IPS-15b (cell line): ENCODE results near the gene IMMT.
"Not testable (repeated sequence)": the region's sequence is repeated elsewhere in the genome, so short reads cannot be mapped to it uniquely, and the experiment has no call there.

Experiments used
- H3K27me3 ChIP-seq: one replicate; pipeline ENCODE4 v1.6.1; 2013; ENCODE audit warnings: low read length; ENCODE audit not compliant: control insufficient read depth, insufficient read depth
- H3K36me3 ChIP-seq: one replicate; pipeline ENCODE4 v1.6.1; 2013; ENCODE audit warnings: low read length; ENCODE audit not compliant: control insufficient read depth, insufficient read depth
- H3K4me1 ChIP-seq: one replicate; pipeline ENCODE4 v1.6.1; 2013; ENCODE audit warnings: mild to moderate bottlenecking, low read length; ENCODE audit not compliant: control insufficient read depth, insufficient read depth
- H3K4me3 ChIP-seq: one replicate; pipeline ENCODE4 v1.5.1; 2013; ENCODE audit warnings: low read depth, low read length
- H3K9ac ChIP-seq: one replicate; pipeline ENCODE4 v1.6.1; 2013; ENCODE audit warnings: low read depth, mild to moderate bottlenecking, low read length
- H3K9me3 ChIP-seq: one replicate; pipeline ENCODE4 v1.6.1; 2013; ENCODE audit warnings: mild to moderate bottlenecking, low read length; ENCODE audit not compliant: control insufficient read depth, insufficient read depth

Gene IMMT

DNA sequence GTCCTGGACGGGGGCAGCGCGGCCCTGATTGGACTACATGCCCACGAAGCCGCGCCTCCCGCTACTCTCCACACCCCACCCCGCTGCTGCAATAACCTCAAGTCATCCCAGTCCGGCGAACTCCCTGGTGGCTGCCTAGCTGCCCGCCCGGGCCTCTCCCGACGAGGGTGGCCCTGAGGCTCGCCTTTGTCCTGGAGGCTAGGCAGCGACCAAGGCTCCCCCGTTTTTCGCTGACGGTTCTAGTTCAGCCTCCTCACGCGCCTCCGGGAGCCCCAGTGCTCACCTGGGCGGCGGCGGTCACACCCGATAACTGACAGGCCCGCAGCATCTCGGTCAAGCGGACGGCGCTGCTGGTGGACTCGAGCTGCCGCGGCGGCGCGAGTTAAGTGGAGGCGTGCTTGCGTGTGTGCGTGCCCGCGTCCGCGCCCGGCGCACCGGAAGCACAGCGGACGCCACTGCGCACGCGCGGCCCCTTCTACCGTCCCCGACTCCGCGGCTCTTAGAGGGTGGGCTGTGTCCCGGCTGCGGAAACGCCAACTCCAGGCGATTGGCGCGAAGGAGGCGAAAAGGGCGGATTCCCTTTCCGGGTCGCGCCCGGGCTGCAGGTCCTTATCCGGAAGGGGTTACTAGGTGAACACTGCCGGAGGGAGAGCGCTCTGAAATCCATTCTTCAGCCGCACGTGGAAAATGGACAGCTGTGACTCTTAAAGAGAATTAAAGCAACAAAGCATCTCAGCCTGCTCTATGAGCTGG, at the start of gene IMMT:
Gene IMMT (minus strand): TSS at position 408 of the 753 bp plus-strand sequence. CDS start 80 bp downstream, at position 328.
- Histone ChIP-seq H3K27me3 (no peaks in the 10 kb centered on the region), H3K4me1 (peaks cover 8% of the 10 kb centered on the region), H3K9ac (peak within 1 kb of the TSS; percentile 94), H3K4me3 (peak within 1 kb of the TSS; percentile 99), H3K36me3 (peaks cover 2% of the 10 kb centered on the region), H3K9me3 (no peaks in the 10 kb centered on the region)

DNA sequence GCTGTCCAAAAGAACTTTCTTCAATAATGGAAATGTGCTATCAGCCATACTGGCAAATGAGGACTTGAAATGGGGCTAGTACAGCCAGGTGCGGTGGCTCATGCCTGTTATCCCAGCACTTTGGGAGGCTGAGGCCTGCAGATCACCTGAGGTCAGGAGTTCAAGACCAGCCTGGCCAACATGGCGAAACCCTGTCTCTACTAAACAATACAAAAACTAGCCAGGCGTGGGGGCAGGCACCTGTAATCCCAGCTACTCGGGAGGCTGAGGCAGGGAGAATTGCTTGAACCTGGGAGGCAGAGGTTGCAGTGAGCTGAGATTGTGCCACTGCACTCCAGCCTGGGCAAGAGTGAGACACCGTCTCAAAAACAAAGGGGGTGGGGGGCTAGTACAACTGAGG, 49.5 kb upstream of the IMMT start:
- not testable (repeated sequence) for H3K9ac ChIP-seq, H3K4me3 ChIP-seq, H3K36me3 ChIP-seq, H3K9me3 ChIP-seq, H3K4me1 ChIP-seq, H3K27me3 ChIP-seq

DNA sequence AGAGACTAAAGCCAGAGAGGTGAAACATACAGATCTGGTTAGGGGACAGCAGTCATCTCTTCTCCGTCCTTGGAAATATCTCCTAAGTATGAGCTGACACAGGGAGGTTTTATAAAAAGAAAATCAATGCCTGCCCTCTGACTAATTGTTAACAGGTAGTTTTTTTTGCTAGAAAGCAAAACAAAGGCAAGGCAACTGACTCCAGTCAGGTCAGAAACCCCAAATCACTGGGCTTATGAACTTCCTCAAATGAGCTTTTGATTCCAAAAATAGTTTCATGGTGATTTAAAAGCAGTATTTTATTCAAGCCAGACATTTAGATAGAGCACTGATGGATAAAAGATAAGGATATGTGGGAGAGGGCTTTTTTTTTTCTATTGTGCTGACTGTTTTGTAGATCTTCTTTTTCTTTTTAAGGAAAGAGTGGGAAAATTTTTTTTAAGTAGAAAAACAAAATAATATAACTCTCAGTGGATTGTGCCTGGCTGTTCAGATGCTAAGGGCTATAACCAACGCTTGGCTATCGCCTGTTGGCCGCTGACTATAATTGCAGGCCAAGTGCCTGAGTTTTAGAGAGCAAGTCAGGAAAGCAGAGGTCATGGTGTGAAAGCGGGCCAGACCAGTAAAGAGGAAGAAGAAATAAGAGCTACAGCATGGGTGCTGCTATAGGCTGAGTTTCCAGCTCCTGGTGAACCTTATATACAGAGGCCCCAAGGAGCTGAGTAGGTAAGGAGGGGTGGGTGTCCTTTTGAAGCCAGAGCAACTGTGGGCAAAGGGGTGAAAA, 48.9 kb upstream of the IMMT start:
- Histone ChIP-seq H3K4me1 (no peaks in the 10 kb centered on the region), H3K9ac (no peak overlapping the region), H3K27me3 (no peaks in the 10 kb centered on the region), H3K36me3 (no peaks in the 10 kb centered on the region), H3K9me3 (no peaks in the 10 kb centered on the region), H3K4me3 (no peak overlapping the region)

DNA sequence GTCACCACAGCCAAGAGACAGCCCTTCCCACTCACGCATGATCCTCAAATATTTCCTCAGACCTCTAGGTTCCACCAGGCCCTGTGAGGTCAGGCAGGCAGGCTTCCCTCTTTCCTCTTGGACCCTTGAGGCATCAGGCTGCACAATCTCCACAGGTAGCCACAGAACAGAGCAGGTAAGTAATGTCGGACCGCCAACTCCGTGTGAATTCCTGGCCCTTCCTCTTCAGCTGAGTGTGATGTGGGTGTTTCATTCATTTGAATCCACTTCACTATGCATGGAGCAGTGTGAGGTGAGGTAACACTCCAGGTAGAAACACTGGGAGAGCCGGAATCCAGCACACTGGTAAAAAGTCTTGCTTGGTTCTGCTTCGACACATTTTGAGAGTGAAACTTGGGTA, 48.0 kb upstream of the IMMT start:
- H3K4me3 ChIP-seq: no peak overlapping the region
- no peak overlapping the region for H3K9ac ChIP-seq
- no peaks in the 10 kb centered on the region for H3K27me3 ChIP-seq
- no peaks in the 10 kb centered on the region for H3K9me3 ChIP-seq
- no peaks in the 10 kb centered on the region for H3K36me3 ChIP-seq
- no peaks in the 10 kb centered on the region for H3K4me1 ChIP-seq

DNA sequence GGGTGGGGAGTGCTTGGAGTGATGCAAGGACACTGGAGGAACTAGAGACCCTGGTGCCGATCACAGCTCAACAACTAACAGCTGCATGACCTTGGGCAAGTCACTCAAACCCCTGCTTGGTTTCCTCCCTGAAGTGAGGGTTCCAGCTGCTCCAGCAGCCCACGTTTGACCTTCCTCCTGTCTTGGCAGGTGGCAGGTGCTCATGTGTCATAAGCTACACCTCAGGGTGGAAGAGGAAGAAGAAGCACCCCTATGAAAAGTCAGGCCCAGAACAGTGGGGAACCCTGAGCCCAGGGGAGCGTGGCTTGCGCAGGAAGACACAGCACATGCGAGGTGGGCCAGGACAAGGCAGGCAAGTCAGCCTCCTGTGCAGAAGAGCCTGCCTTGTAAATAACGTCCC, 46.3 kb upstream of the IMMT start:
- Histone ChIP-seq H3K4me3 (no peak overlapping the region), H3K9ac (no peak overlapping the region), H3K27me3 (no peaks in the 10 kb centered on the region), H3K4me1 (no peaks in the 10 kb centered on the region), H3K36me3 (no peaks in the 10 kb centered on the region), H3K9me3 (no peaks in the 10 kb centered on the region)

DNA sequence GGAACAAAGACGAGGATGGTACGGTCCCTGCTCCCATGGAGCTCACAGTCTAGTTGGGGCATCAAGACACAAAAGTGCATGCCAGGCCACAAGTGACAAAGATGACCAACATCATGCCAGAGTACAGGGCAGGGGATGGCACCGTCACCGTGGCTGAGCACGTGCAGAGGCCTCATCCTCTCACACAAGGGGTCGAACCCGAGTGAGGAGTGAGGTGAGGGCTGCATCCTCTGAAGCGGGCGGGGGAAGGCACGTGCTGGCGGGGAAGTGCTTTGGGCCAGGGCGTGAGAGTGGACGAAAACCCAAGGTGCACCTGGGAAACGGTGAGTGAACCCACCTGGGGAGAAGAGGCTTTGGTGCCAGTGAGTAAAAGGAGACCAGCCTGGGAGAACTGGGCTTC, 45.0 kb upstream of the IMMT start:
- no peaks in the 10 kb centered on the region for H3K36me3 ChIP-seq
- no peaks in the 10 kb centered on the region for H3K27me3 ChIP-seq
- H3K9ac ChIP-seq: no peak overlapping the region
- H3K4me3 ChIP-seq: no peak overlapping the region
- no peaks in the 10 kb centered on the region for H3K4me1 ChIP-seq
- H3K9me3 ChIP-seq: no peaks in the 10 kb centered on the region

DNA sequence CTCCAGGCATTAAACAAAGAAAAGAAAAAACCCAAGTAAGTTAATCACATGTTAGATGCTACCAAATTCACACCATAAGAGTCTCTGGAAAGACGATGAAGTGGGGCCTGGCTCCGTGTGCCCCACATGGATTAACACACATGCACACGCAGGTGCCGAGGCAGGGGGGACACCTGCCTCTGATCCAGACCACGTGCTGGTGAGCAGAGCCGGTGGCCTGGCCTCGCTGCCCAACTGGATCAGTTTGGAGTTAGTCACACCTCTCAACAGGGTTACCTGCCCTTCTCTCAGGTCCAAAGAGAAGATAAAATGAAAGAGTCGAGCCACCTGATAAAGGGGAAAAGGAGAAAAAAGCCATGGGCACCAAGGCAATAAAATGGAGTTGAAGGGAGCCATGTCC, 44.5 kb upstream of the IMMT start:
- Histone ChIP-seq H3K36me3 (no peaks in the 10 kb centered on the region), H3K9me3 (no peaks in the 10 kb centered on the region), H3K4me3 (no peak overlapping the region), H3K4me1 (no peaks in the 10 kb centered on the region), H3K9ac (no peak overlapping the region), H3K27me3 (no peaks in the 10 kb centered on the region)

DNA sequence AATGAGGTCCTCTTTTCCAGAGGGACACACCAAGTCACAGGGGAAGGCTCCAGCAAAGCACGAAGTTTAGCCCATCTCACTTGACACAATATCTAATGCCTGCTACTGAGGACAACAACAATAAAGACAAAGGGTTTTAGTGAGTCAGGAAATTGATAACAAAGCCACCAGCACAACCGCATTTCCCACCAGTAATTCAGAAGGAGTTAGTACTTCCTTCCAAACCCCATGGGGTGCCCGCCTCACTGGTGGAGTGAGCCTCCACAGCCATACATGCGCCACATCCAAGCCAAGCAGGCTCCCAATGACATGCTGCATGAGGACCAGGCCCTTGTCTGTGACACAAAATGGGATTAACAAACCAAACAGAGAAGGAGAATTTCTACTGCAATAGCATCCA, 44.1 kb upstream of the IMMT start:
- H3K27me3 ChIP-seq: no peaks in the 10 kb centered on the region

DNA sequence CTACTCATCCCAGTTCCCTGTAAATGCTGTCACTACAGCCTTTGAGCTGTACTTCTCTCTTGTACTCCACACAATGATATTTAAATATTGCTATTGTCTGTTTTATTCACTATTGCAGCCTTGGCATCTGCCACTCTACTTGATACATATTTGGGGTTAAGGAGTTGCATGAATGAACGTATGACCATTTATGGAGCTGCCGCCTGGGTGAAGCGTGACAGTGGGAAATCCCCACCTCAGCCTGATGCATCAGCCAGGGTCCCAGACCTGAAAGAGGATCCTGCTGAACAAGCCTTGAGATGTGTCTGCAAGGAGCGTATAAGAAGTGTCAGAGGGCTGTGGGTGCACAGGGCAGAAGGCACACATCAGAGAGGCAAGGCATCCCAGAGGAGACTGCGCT, 43.1 kb upstream of the IMMT start:
- no peaks in the 10 kb centered on the region for H3K27me3 ChIP-seq
- no peaks in the 10 kb centered on the region for H3K4me1 ChIP-seq
- no peaks in the 10 kb centered on the region for H3K36me3 ChIP-seq
- H3K4me3 ChIP-seq: no peak overlapping the region
- H3K9me3 ChIP-seq: no peaks in the 10 kb centered on the region
- no peak overlapping the region for H3K9ac ChIP-seq

More for the DNA sequence above, 44.1 kb upstream of the IMMT start:
- Histone ChIP-seq H3K4me3 (no peak overlapping the region), H3K9ac (no peak overlapping the region), H3K9me3 (no peaks in the 10 kb centered on the region), H3K36me3 (no peaks in the 10 kb centered on the region), H3K4me1 (no peaks in the 10 kb centered on the region)

DNA sequence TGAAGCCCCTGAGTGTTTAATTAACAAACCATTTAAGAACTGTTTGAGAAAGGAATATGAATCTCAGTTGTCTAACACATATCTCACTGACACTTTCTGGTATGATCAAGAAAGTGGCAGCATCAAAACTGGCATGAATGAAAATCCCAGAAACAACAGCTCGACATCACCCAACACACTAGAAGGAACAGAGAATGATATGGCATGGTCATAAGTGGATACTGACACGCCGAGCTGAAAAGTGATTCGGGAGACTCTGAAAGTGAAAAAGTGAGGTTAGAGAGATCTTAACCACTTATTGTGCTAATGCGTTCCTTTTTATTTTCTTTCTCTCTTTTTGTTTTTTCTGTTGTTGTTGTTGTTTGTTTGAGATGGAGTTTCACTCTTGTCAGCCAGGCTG, 41.9 kb upstream of the IMMT start:
- Histone ChIP-seq H3K9ac (no peak overlapping the region), H3K4me1 (no peaks in the 10 kb centered on the region), H3K27me3 (no peaks in the 10 kb centered on the region), H3K9me3 (no peaks in the 10 kb centered on the region), H3K36me3 (no peaks in the 10 kb centered on the region), H3K4me3 (no peak overlapping the region)

DNA sequence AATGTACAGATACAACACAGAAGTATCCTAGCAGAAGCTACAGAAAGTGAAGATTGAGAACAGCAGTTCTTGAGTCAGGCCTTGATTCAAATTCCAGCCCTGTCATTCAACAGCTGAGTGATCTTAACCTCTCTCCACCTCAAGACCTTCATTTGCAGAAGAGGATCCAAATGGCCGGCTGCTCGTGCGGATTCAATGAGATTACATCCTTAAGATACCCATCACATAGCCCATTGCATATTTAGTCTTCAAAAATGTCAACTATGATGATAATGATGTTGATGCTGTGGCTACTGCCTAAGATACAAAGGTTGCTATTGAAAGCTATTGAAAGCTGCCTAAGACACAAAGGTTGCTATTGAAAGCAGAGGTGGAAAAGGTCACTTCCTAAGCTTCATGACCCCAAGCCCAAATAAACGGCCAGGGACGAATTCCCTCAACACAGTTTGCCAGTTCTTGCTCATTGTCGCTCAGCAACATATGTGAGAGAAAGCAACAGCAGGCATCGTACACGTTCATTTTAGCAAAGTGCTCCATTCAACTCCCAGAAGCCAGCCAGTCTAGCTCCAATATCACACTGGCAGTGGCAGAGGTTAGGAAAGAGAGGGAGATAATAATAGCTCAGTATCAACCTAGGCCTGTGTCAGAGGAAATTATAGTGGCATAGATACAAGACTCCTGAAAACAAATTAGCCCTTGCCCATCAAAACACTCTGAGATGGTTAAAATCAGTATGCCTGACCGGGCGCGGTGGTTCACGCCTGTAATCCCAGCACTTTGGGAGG, 40.1 kb upstream of the IMMT start:
- Histone ChIP-seq H3K27me3 (no peaks in the 10 kb centered on the region), H3K36me3 (no peaks in the 10 kb centered on the region), H3K4me1 (no peaks in the 10 kb centered on the region), H3K4me3 (no peak overlapping the region), H3K9me3 (no peaks in the 10 kb centered on the region), H3K9ac (no peak overlapping the region)
